Panc1 (cell line): Measurements from ENCODE around the gene OR51E2. TPM values are rescaled to one million over a fixed set of nuclear protein-coding genes. Genes with fewer than 3 reads are reported as not detected.

ENCODE experiments used
- ATAC-seq: fragments of 200-7000 bp; cut with Tn5 transposase; 2 replicates; pipeline ENCODE4 v1.9.1; 2020; ENCODE audit warnings: mild to moderate bottlenecking, moderate library complexity
- BruUV-seq: library from RNA; stranded (reverse); fragments of 400-500 nt; replicated peaks from 2 replicates; lab custom pipeline; 2021; lab: Mats Ljungman, UMichigan
- CTCF ChIA-PET: fragments of 300-600 bp; sonication (Branson Sonifier 250); formaldehyde crosslinking; loops from one replicate; lab custom pipeline; 2022; ENCODE audit warnings: antibody characterized with exemption; lab: Charles Lee
- POLR2A ChIA-PET: fragments of 300-600 bp; sonication (Branson Sonifier 250); formaldehyde crosslinking; loops from one replicate; lab custom pipeline; 2022; ENCODE audit warnings: antibody characterized with exemption; lab: Charles Lee
- DNase-seq: peaks from one replicate; pipeline ENCODE4 v3.0.0-alpha.2; 2010; ENCODE audit warnings: low read depth, low spot score
- H3K27ac ChIP-seq: 2 replicates; pipeline ENCODE4 v1.5.1; 2011; ENCODE audit warnings: mild to moderate bottlenecking, low read length, inconsistent platforms
- H3K27me3 ChIP-seq: fragments of 200-500 bp; sonication (Bioruptor generic); 2 replicates; pipeline ENCODE4 v1.6.0; 2014; ENCODE audit warnings: low read length, inconsistent platforms; ENCODE audit not compliant: control insufficient read depth, insufficient read depth
- H3K36me3 ChIP-seq: fragments of 200-500 bp; sonication (Bioruptor generic); 2 replicates; pipeline ENCODE4 v1.5.1; 2014; ENCODE audit warnings: inconsistent platforms, mild to moderate bottlenecking, low read length, moderate library complexity; ENCODE audit not compliant: control insufficient read depth, insufficient read depth
- H3K4me1 ChIP-seq: 2 replicates; pipeline ENCODE4 v1.5.1; 2011; ENCODE audit warnings: inconsistent platforms, mild to moderate bottlenecking, low read length, moderate library complexity; ENCODE audit not compliant: control insufficient read depth, insufficient read depth
- H3K4me3 ChIP-seq, 2 experiments: 2 replicates each; pipeline ENCODE4 v1.5.1; 2011 to 2012; ENCODE audit warnings: low read depth in 2 of 2, low read length in 2 of 2, mild to moderate bottlenecking in 2 of 2, inconsistent platforms in 1 of 2, moderate library complexity in 1 of 2
- H3K9me3 ChIP-seq: fragments of 200-500 bp; sonication (Bioruptor generic); 2 replicates; pipeline ENCODE4 v1.5.1; 2014; ENCODE audit warnings: low read depth, mild to moderate bottlenecking, inconsistent platforms, low read length, moderate library complexity; ENCODE audit not compliant: control insufficient read depth, insufficient read depth
- CTCF ChIP-seq: fragments of 450-650 bp; IDR thresholded peaks from 2 replicates; pipeline ENCODE4 v1.5.1; 2017; ENCODE audit warnings: mild to moderate bottlenecking
- POLR2AphosphoS5 ChIP-seq: IDR thresholded peaks from 2 replicates; pipeline ENCODE4 v1.6.1; 2012; ENCODE audit warnings: mild to moderate bottlenecking, low read depth, low read length, moderate library complexity
- REST ChIP-seq, 2 experiments: IDR thresholded peaks; 2 replicates each; pipeline ENCODE4 v1.6.1; 2011 to 2012; ENCODE audit warnings: low read depth in 2 of 2, control low read depth in 1 of 2, low read length in 1 of 2, mild to moderate bottlenecking in 1 of 2, moderate library complexity in 1 of 2; ENCODE audit not compliant: insufficient read depth in 1 of 2
- SIN3A ChIP-seq: IDR thresholded peaks from 2 replicates; pipeline ENCODE4 v1.6.1; 2012; ENCODE audit warnings: low read depth, mild to moderate bottlenecking, low read length, moderate library complexity, borderline replicate concordance; ENCODE audit not compliant: insufficient read depth
- TCF7L2 ChIP-seq: IDR thresholded peaks from 2 replicates; pipeline ENCODE4 v1.6.1; 2011; ENCODE audit warnings: mild to moderate bottlenecking, low read depth, low read length, inconsistent platforms
- in situ Hi-C: cut with HindIII; loops from 2 replicates; pipeline ENCODE4 v1.10.0; 2016; ENCODE audit warnings: low sequenced_read_pairs, low pct_unique_long_range_greater_than_20kb
- intact Hi-C: fragments of 100-400 bp; cut with micrococcal nuclease; formaldehyde crosslinking; loops from one replicate; pipeline ENCODE4 v1.10.0; 2022; ENCODE audit not compliant: unreplicated experiment
- total RNA-seq: library from RNA; stranded (reverse); gene quantifications from one replicate; pipeline ENCODE4 v1.2.1, GENCODE V29; 2021; ENCODE audit not compliant: unreplicated experiment

Gene OR51E2
- total RNA-seq, 1 experiment from 2014 or later = not detected

- H3K4me3 ChIP-seq = no peak overlapping the region
- H3K36me3 ChIP-seq = no peaks in the 10 kb centered on the region
- H3K4me1 ChIP-seq = no peaks in the 10 kb centered on the region
- H3K27ac ChIP-seq = no peak overlapping the region
- DNase-seq (no peak), ATAC-seq (no peak)
- no TSS peak for BruUV-seq
- intact Hi-C loops = no loop called here
- H3K9me3 ChIP-seq = no peaks in the 10 kb centered on the region
- H3K27me3 ChIP-seq = peaks cover 17% of the 10 kb centered on the region
- TF ChIP-seq SIN3A (no peak), CTCF (no peak), TCF7L2 (no peak), REST (IDR thresholded peaks at IDR 0.05; ENCODE audit: insufficient read depth in 1 of 2, low read depth in 2 of 2, low read length in 1 of 2) (no peak), POLR2AphosphoS5 (no peak)
- CTCF ChIA-PET = no interaction called here
- POLR2A ChIA-PET = no interaction called here
- in situ Hi-C loops = no loop called here
Observed at GRCh38 chr11:4662876-4663275, 34.8 kb downstream of the OR51E2 start.

DNA sequence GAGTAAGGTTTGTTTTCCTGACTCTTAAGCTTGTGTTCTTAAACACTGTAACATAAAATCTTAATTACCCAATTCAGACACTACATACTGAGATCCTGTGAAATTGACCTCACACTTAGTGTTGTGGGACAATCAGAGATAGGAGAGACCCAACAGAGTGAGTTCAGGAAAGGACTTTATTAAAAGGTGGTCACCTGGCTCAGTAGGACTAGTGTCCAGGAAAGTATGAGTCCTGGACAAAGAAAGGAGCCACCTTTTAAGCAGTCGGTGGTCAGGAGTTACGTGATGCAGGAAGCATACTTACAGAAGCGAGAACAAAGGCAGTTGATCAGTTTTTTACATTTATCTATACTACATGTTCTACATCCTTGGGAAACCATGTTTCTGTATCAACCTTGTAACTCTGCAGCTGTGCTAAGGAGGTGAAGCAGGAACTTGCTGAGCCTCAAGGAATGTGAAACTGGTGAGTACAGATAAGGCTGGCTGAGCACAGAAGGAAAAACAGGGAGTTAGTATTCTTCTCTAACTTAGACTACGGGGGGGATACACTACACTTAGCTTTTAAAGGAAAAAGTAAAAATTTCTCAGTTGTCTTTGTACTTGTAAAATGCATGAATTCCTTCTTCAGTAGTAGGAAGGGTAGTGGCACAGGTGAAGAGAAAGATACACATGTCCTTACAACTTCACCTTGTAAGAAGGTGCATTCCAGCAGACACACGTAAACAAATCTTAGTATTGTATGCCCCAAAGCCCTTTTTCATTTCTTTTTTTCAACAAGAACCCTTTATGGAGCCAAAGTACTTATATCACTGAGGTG lies 38.8 kb downstream of the OR51E2 start:
- Histone ChIP-seq H3K4me3 (no peak overlapping the region), H3K9me3 (no peaks in the 10 kb centered on the region), H3K4me1 (no peaks in the 10 kb centered on the region), H3K27ac (no peak overlapping the region), H3K36me3 (no peaks in the 10 kb centered on the region), H3K27me3 (peaks cover 6% of the 10 kb centered on the region; the same call in 1 of the 2 replicates)
- ChIA-PET CTCF (no interaction called here), POLR2A (no interaction called here)
- in situ Hi-C loops (no loop called here), intact Hi-C loops (no loop called here)
- BruUV-seq = no TSS peak
- TF ChIP-seq CTCF = no peak
- no peak for TF ChIP-seq POLR2AphosphoS5
- no peak for TF ChIP-seq REST (IDR thresholded peaks at IDR 0.05; ENCODE audit: insufficient read depth in 1 of 2, low read depth in 2 of 2, low read length in 1 of 2)
- ATAC-seq = no peak
- DNase-seq = no peak
